SK-N-SH (cell line): ENCODE results near the gene MYMK. TPM values are rescaled to one million over a fixed set of nuclear protein-coding genes. Genes with fewer than 3 reads are reported as not detected.

Source experiments
- CTCF ChIA-PET: fragments of 300-600, 350-600 bp; formaldehyde crosslinking; extraction: SDS; loops from one replicate; lab custom pipeline; 2021; lab: Yijun Ruan, JAX
- POLR2A ChIA-PET: fragments of 350-600 bp; sonication (Branson Sonifier 250); formaldehyde crosslinking; extraction: SDS; loops from one replicate; lab custom pipeline; 2020; ENCODE audit warnings: antibody characterized with exemption, inconsistent platforms; lab: Yijun Ruan, JAX
- DNase-seq: peaks from one replicate; pipeline ENCODE4 v3.0.0; 2012
- H2AFZ ChIP-seq: fragments of 200-600 bp; sonication (generic); 2 replicates; pipeline ENCODE4 v1.8.1; 2016; ENCODE audit warnings: antibody characterized with exemption, mild to moderate bottlenecking, low read depth
- H3F3A ChIP-seq: fragments of 200-600 bp; sonication (generic); replicated peaks from 2 replicates; pipeline ENCODE3; 2016; ENCODE audit warnings: antibody characterized with exemption, mild to moderate bottlenecking; ENCODE audit not compliant: insufficient read depth
- H3K27ac ChIP-seq, 2 experiments: fragments of 200-500 bp in 1 of 2; fragments of 200-600 bp in 1 of 2; sonication (Bioruptor generic) in 1 of 2; sonication (generic), shearing (Covaris generic) in 1 of 2; 2 replicates each; pipeline versions ENCODE4 v1.5.1 to v1.6.1; 2014 to 2016; ENCODE audit warnings: low read depth in 2 of 2, inconsistent platforms in 1 of 2, low read length in 1 of 2, mild to moderate bottlenecking in 1 of 2, mixed read lengths in 1 of 2
- H3K27me3 ChIP-seq: fragments of 200-600 bp; sonication (generic), shearing (Covaris generic); 2 replicates; pipeline ENCODE4 v1.6.1; 2016; ENCODE audit warnings: mixed run types; ENCODE audit not compliant: insufficient read depth
- H3K36me3 ChIP-seq, 2 experiments: fragments of 200-500 bp in 1 of 2; fragments of 200-600 bp in 1 of 2; sonication (Bioruptor generic) in 1 of 2; sonication (generic) in 1 of 2; replicated peaks in 1 of 2; 2 replicates each; pipeline versions ENCODE3 to v1.5.1; 2014 to 2016; ENCODE audit warnings: low read length in 1 of 2, mild to moderate bottlenecking in 1 of 2; ENCODE audit not compliant: insufficient read depth in 2 of 2, control insufficient read depth in 1 of 2
- H3K4me1 ChIP-seq, 2 experiments: fragments of 200-500 bp in 1 of 2; fragments of 200-600 bp in 1 of 2; sonication (Bioruptor generic) in 1 of 2; sonication (generic), shearing (Covaris generic) in 1 of 2; 2 replicates each; pipeline versions ENCODE4 v1.5.1 to v1.6.1; 2014 to 2016; ENCODE audit warnings: low read depth in 1 of 2, low read length in 1 of 2, mixed run types in 1 of 2; ENCODE audit not compliant: insufficient read depth in 2 of 2, control insufficient read depth in 1 of 2
- H3K4me2 ChIP-seq: fragments of 200-600 bp; sonication (generic), shearing (Covaris generic); 2 replicates; pipeline ENCODE4 v1.6.1; 2017; ENCODE audit warnings: mixed run types
- H3K4me3 ChIP-seq, 2 experiments: fragments of 200-500 bp in 1 of 2; fragments of 200-600 bp in 1 of 2; sonication (Bioruptor generic) in 1 of 2; sonication (generic), shearing (Covaris generic) in 1 of 2; 2 replicates each; pipeline versions ENCODE4 v1.5.1 to v1.8.1; 2014 to 2016; ENCODE audit warnings: low read depth in 2 of 2, inconsistent platforms in 1 of 2, low read length in 1 of 2, mild to moderate bottlenecking in 1 of 2, mixed read lengths in 1 of 2, moderate library complexity in 1 of 2
- H3K79me2 ChIP-seq: fragments of 200-600 bp; sonication (generic); 2 replicates; pipeline ENCODE4 v1.8.1; 2017; ENCODE audit warnings: mild to moderate bottlenecking; ENCODE audit not compliant: insufficient read depth
- H3K9ac ChIP-seq: fragments of 200-600 bp; sonication (generic); 2 replicates; pipeline ENCODE4 v1.6.1; 2017; ENCODE audit warnings: mixed run types
- H3K9me2 ChIP-seq: fragments of 200-600 bp; sonication (generic); 2 replicates; pipeline ENCODE4 v1.6.1; 2017; ENCODE audit warnings: mixed run types
- H3K9me3 ChIP-seq: fragments of 200-600 bp; sonication (generic); 2 replicates; pipeline ENCODE4 v1.6.1; 2017; ENCODE audit warnings: mixed run types, mild to moderate bottlenecking, moderate library complexity
- H4K20me1 ChIP-seq: fragments of 200-600 bp; sonication (generic); 2 replicates; pipeline ENCODE4 v1.6.1; 2017; ENCODE audit warnings: mild to moderate bottlenecking, mixed run types; ENCODE audit not compliant: insufficient read depth
- CHD2 ChIP-seq: fragments of 150-350 bp; IDR thresholded peaks from 2 replicates; pipeline ENCODE4 v1.6.1; 2018; ENCODE audit warnings: low read length; ENCODE audit not compliant: partially characterized antibody
- GABPA ChIP-seq: IDR thresholded peaks from 2 replicates; pipeline ENCODE4 v1.4.0; 2012; ENCODE audit warnings: low read depth, mild to moderate bottlenecking
- MEF2A ChIP-seq: IDR thresholded peaks from 2 replicates; pipeline ENCODE4 v1.4.0; 2012; ENCODE audit warnings: low read depth, borderline replicate concordance
- NFIC ChIP-seq: IDR thresholded peaks from 2 replicates; pipeline ENCODE4 v1.4.0; 2012; ENCODE audit warnings: borderline replicate concordance
- PBX3 ChIP-seq: IDR thresholded peaks from 2 replicates; pipeline ENCODE4; 2012
- POLR2AphosphoS5 ChIP-seq: IDR thresholded peaks from 2 replicates; pipeline ENCODE4 v1.6.1; 2012; ENCODE audit warnings: low read depth, low read length
- RAD21 ChIP-seq: IDR thresholded peaks from 2 replicates; pipeline ENCODE4 v1.6.1; 2012; ENCODE audit warnings: mild to moderate bottlenecking, low read length
- RFX5 ChIP-seq: IDR thresholded peaks from 2 replicates; pipeline ENCODE4 v1.6.1; 2012; ENCODE audit warnings: mild to moderate bottlenecking, improper control_type of control experiment, low read length
- RXRA ChIP-seq: IDR thresholded peaks from 2 replicates; pipeline ENCODE4 v1.4.0; 2012; ENCODE audit warnings: low read depth, mild to moderate bottlenecking, borderline replicate concordance
- USF2 ChIP-seq: fragments of 150-350 bp; IDR thresholded peaks from 2 replicates; pipeline ENCODE4 v1.6.1; 2017; ENCODE audit warnings: antibody characterized with exemption, low read length, low read depth, borderline replicate concordance
- YY1 ChIP-seq: IDR thresholded peaks from 2 replicates; pipeline ENCODE4 v1.4.0; 2012; ENCODE audit warnings: low read depth, mild to moderate bottlenecking
- ZBTB33 ChIP-seq: IDR thresholded peaks from 2 replicates; pipeline ENCODE4 v1.4.0; 2012; ENCODE audit warnings: low read depth, borderline replicate concordance
- WGBS: methylation state at CpG from one replicate; pipeline ENCODE4 v1.1.6; 2017; ENCODE audit warnings: low lambda C conversion rate; 5-methylcytosine and 5-hydroxymethylcytosine counted together
- polyA plus RNA-seq, 3 experiments: library from polyadenylated mRNA; depleted of rRNA; stranded (reverse); fragments of >200 nt; gene quantifications; 2 replicates each; pipeline ENCODE4 v1.2.3, GENCODE V29; 2012
- TF ChIP-seq, protein P1 (sequence below): IDR thresholded peaks from 2 replicates; pipeline ENCODE4 v1.4.0; 2012; ENCODE audit warnings: low read depth, borderline replicate concordance

MYMK gene
- polyA plus RNA-seq, 1 of the 3 experiments (the other 2 are of a cell fraction) = not detected

DNA sequence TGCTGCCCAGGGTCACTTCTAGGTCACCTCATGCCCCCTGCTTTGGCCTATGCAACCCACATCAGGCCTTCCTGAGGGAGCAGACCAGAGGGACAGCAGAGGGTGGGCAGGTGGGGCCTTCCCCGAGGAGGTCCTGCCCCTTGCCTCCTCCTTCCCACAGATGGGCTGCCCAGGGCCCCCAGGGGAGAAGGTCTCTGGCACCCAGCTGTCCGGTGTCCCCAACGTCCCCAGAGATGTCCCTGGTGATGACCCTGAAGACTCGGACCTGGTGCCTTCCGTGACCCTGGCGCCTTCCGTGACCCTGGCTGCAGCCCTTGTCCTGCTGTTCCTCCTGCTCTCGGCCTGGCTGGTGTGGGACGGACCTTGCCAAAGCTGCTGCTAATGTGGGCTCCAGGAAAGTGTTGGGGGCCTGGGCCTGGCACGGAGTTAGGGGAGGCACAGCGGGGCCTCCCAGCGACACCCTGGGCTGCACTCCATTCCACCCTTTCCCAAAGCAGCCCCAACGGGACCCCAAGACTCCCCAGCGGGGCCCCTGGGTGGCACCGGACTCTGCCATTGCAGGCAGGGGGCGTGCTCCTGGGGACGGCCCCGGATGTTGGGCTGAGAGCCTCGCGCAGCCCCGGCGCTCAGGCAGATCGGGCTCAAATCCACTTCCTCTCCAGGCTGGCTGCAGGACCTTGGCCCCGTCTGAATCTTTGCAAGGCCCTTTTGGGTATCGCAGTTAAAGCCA is 39.1 kb downstream of the MYMK start:
- no peaks in the 10 kb centered on the region for H4K20me1 ChIP-seq
- POLR2A ChIA-PET = interaction anchor here (0.8 kb wide), 1 partner anchor 150 kb away, joined by 3 read pairs; the partner anchor contains the start of gene DBH
- no peak overlapping the region for H3K27ac ChIP-seq
- H3K9me3 ChIP-seq = no peaks in the 10 kb centered on the region
- H3K27me3 ChIP-seq = no peaks in the 10 kb centered on the region
- H3K9ac ChIP-seq = no peak overlapping the region
- no peak overlapping the region for H3K4me3 ChIP-seq
- no peaks in the 10 kb centered on the region for H3K36me3 ChIP-seq
- CTCF ChIA-PET = interaction anchor here (0.8 to 3.9 kb wide), 32 partner anchors 8 to 464 kb away, joined by 3 to 23 read pairs (median 5); partner anchors contain the start of genes SURF1 and SURF2
- no CpG with 5 or more reads among the region's 25 CpGs for WGBS
- no peak overlapping the region for H3K4me2 ChIP-seq
- H3K4me1 ChIP-seq = peaks cover 0 to 12% of the 10 kb centered on the region in 2 experiments; a peak in 1 of 4 replicates
- no peaks in the 10 kb centered on the region for H3K9me2 ChIP-seq
- no peak for TF ChIP-seq CHD2
- TF ChIP-seq RAD21 = no peak
- no peak for TF ChIP-seq MEF2A
- TF ChIP-seq, protein P1, sequence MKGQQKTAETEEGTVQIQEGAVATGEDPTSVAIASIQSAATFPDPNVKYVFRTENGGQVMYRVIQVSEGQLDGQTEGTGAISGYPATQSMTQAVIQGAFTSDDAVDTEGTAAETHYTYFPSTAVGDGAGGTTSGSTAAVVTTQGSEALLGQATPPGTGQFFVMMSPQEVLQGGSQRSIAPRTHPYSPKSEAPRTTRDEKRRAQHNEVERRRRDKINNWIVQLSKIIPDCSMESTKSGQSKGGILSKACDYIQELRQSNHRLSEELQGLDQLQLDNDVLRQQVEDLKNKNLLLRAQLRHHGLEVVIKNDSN = no peak
- TF ChIP-seq POLR2AphosphoS5 = no peak
- no peak for TF ChIP-seq RFX5
- TF ChIP-seq NFIC = no peak
- no peak for TF ChIP-seq YY1
- TF ChIP-seq USF2 = no peak
- TF ChIP-seq GABPA = no peak
- TF ChIP-seq PBX3 = no peak
- no peak for TF ChIP-seq RXRA
- no peak for TF ChIP-seq ZBTB33
- no peaks in the 10 kb centered on the region for H3K79me2 ChIP-seq
- no peaks in the 10 kb centered on the region for H3F3A ChIP-seq
- no peak overlapping the region for H2AFZ ChIP-seq
- DNase-seq = no peak
